D721Med (cell line): Measurements from ENCODE around the gene PIGU.

ENCODE experiments used
- DNase-seq: peaks from one replicate; pipeline ENCODE4 v3.0.0; 2011; ENCODE audit warnings: low spot score; ENCODE audit not compliant: insufficient read length
- FAIRE-seq: peaks from 2 replicates; lab custom pipeline; 2011; peaks lifted over from hg19 to GRCh38; lab: Jason Lieb, UNC
- TF ChIP-seq, protein P1 (sequence below): IDR thresholded peaks from 2 replicates; pipeline ENCODE4 v1.5.1; 2012; ENCODE audit warnings: mild to moderate bottlenecking, control low read depth; ENCODE audit not compliant: insufficient read depth; ENCODE audit errors: missing control alignments

Gene PIGU

DNA sequence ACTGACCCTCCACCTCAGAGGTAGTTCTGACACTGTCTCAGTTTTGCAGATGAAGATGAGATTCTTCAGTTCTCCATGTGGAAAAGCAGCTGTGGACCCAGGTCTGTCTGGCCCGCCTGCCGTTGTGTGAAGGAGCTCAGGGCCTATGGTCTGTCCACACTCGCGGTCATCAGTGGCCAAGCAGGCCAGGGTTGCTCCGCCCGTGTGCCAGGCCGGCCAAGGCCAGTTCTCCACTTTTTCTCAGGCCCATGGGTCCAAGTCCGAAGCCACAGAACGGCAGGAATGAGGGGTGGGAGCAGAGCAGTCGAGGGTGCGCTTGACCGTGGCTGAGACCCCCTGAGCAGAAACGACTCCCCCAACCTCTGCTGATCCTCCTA lies 127.0 kb downstream of the PIGU start:
- DNase-seq (no peak), FAIRE-seq (no peak)
- TF ChIP-seq, protein P1, sequence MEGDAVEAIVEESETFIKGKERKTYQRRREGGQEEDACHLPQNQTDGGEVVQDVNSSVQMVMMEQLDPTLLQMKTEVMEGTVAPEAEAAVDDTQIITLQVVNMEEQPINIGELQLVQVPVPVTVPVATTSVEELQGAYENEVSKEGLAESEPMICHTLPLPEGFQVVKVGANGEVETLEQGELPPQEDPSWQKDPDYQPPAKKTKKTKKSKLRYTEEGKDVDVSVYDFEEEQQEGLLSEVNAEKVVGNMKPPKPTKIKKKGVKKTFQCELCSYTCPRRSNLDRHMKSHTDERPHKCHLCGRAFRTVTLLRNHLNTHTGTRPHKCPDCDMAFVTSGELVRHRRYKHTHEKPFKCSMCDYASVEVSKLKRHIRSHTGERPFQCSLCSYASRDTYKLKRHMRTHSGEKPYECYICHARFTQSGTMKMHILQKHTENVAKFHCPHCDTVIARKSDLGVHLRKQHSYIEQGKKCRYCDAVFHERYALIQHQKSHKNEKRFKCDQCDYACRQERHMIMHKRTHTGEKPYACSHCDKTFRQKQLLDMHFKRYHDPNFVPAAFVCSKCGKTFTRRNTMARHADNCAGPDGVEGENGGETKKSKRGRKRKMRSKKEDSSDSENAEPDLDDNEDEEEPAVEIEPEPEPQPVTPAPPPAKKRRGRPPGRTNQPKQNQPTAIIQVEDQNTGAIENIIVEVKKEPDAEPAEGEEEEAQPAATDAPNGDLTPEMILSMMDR, result no peak

DNA sequence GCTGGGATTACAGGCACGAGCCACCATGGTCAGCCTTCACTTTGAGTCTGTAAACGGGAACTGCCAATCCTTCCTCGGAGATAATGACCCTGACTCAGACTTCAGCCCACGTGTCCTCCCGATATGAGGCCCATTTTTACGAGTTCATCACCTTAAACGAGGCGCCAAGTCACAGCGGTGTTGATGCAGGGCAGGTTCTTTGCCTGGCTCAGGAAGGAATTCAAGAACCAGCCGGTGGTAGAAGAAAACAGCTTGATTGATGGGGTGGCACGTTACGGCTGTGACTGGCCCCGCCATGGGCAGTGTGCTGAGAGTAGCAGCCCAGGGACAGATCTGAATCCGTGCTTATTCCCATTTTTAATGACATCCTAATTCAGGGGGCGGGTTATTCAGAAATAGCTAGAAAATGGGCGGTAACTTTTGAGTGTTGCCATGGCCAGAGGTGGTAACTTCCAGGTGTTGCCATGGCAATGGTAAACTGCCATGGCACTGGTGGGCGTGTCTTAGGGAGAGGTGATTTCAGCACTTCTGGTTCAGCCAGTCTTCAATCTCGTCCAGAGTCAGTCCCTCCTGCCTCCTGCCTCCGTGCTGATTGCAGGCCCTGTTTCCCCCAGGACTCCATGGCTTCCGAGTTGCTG lies 127.5 kb downstream of the PIGU start:
- TF ChIP-seq, protein P1, result no peak
- no peak for FAIRE-seq
- no peak for DNase-seq

DNA sequence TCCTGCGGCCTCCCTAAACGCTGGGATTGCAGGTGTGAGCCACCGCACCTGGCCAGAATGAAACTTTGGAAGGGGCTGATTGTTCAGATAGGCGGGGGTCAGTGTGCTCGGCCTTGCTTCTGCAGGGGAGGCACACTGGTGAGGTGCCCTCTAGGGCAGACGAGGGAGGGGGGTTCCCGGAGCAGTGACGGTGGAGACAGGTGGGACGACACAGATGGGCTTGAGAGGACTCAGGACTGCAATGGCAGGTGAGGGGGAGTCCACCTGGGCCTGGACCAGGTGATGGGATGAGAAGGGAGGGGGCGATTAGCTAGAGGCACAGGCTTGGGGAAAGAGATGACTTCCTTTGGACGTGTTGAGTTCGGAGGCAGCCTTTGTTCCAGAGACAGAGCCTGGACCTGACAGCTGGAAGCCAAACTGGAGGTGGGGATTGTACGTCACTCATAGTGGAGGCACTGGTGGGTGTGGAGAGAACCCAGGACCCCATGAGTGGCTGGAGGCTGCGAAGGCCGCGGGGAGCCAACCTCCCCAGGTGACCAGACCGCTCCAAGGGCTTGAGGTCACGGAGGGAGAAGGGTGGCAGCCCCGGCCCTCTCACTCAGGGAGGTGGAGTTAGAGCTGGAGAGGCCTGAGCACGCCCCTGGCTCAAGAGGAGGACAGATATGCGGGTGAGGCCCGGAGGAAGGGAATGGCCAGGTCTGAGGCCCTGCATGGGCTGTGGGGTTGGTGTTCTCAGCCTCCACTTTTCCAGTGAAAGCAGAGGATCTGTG lies 128.9 kb downstream of the PIGU start:
- DNase-seq (no peak), FAIRE-seq (no peak)
- TF ChIP-seq, protein P1, result no peak

DNA sequence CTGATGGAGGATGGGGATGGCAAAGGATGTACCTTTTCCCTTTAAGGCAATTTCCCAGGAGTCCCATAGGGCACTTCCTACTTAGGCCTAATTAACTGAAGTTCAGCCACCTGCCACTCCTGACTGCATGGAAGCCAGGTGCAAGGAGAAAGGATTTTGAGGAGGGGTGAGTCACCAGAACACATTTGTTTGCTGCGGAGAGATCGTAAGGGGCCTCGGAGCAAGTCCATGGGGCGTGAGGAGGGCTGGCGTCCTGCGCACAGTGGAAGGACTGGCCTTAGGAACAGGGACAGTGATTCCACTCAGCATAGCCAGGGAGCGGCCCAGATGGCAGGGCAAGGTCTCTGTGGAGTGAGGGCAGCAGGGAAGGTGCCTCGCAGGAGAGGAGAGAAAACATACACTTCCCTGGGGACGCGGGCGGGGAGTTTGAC lies 130.1 kb downstream of the PIGU start:
- no peak for FAIRE-seq
- TF ChIP-seq, protein P1, result no peak
- peak; percentile 46 for DNase-seq

DNA sequence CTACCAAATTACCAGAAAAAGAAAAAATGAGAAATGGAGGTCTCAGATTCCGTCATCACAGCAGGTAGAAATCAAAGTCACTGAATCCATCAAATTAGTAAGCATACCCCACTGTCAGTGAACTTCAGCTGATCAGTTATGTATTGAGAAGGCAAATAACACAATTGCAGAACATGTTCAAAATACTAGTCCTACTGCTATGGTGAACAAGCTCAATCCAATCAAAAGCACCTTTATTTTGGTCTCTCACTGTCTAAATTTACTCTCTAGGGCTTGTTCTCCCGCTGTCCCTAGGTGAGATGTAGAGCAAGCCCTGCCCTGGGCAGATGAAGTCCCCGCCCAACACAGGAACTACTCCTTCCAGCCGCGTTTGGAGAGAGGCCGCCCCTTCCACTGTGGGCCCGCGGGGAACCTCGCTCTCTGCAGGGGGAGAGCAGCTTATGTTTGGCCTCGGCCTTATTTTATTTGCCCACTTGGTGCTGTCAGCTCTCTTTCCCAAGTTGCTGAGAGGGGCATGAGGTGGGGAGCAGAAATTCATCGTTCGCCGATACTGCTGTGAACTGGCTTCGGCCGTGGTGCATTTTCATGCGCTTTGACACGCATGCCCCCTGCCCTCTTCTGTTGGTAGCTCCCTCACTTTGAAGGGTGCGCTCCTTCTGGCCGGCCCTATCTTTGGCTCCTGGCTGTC lies 132.6 kb downstream of the PIGU start:
- FAIRE-seq (no peak), DNase-seq (no peak)
- TF ChIP-seq, protein P1, result no peak

DNA sequence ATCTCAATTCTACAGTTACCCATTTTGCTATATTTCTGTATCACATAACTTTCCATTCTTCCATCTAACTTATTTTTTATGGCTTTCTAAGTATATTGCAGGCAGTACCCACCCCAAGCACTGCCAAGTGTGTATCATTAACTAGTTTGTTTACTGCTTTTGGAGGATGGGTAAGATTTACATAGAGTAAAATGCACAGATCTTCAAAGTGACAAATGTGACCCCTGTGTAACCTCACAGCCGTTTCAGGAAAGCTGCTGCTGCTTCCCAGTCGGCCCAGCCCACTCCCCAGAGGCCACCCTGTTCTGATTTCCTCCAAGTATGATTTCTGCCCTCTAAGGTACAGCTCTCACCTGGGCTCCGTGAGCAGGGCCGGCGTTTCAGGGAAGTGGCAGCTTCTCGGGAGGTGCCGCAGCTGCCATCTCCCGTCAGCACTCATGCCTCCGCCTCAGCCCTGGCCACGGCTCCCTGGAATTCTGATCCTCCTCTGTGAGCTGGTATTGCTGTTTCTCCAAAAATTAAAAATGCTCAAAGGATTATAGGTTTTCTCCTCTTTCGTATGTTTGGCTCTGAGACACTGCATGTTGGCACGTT lies 133.3 kb downstream of the PIGU start:
- TF ChIP-seq, protein P1, result no peak
- no peak for DNase-seq

More for the DNA sequence above, 133.3 kb downstream of the PIGU start:
- no peak for FAIRE-seq
